HepG2 (cell line): ENCODE results near the gene ASAP2. TPM values are rescaled to one million over a fixed set of nuclear protein-coding genes. Genes with fewer than 3 reads are reported as not detected.

Experiments
- CREB1 ChIP-seq, 2 experiments: fragments of 450-650 bp in 1 of 2; IDR thresholded peaks; 2 replicates each; pipeline ENCODE4 v1.6.1; 2016 to 2017; ENCODE audit warnings: control low read depth in 1 of 2, mild to moderate bottlenecking in 1 of 2, missing compliant biosample characterization in 1 of 2, missing genetic modification characterization in 1 of 2
- DNMT3B ChIP-seq: conservative IDR thresholded peaks from 2 replicates; pipeline ENCODE4 v1.6.1; 2016; ENCODE audit warnings: missing biosample characterization, control low read depth
- MAFF ChIP-seq: IDR thresholded peaks from 2 replicates; pipeline ENCODE4 v1.6.1; 2011; ENCODE audit warnings: low read depth, low read length, improper control_type of control experiment
- ZNF326 ChIP-seq: sonication (generic); formaldehyde crosslinking; IDR thresholded peaks from 2 replicates; pipeline ENCODE4 v1.4.0; 2020; ENCODE audit warnings: missing genetic modification reagents, borderline replicate concordance
- ZNF407 ChIP-seq: sonication (generic); formaldehyde crosslinking; IDR thresholded peaks from one replicate; pipeline ENCODE4 v1.5.1; 2020; ENCODE audit warnings: mild to moderate bottlenecking, missing genetic modification reagents; ENCODE audit errors: not compliant biosample characterization
- ZNF441 ChIP-seq: sonication (generic); formaldehyde crosslinking; IDR thresholded peaks from 2 replicates; pipeline ENCODE4 v1.7.0; 2021; ENCODE audit warnings: missing genetic modification reagents, borderline replicate concordance
- ZNF766 ChIP-seq: sonication (generic); formaldehyde crosslinking; IDR thresholded peaks from 2 replicates; pipeline ENCODE4 v1.5.0; 2020; ENCODE audit warnings: missing genetic modification reagents, borderline replicate concordance
- polyA plus RNA-seq, 8 experiments: library from polyadenylated mRNA; depleted of rRNA in 3 of 8; stranded (reverse) in 7 of 8; unstranded in 1 of 8; fragments of >200 nt; fragmentation: Illumina TruSeq in 4 of 8; extraction: Trizol in 4 of 8; gene quantifications; 2 replicates each; pipeline versions ENCODE4 v1.2.1 to v1.2.3, GENCODE V29; 2011 to 2016; ENCODE audit warnings: low read depth in 4 of 8, missing spikeins in 1 of 8, mixed read lengths in 1 of 8; ENCODE audit not compliant: insufficient read depth in 1 of 8
- total RNA-seq, 5 experiments: library from RNA; depleted of rRNA; stranded (reverse); fragments of >200 nt; fragmentation: Illumina TruSeq; extraction: Trizol; gene quantifications; 2 replicates each; pipeline ENCODE4 v1.2.3, GENCODE V29; 2016; ENCODE audit warnings: low read depth in 1 of 5
- TF ChIP-seq, protein P1 (sequence below), 2 experiments: sonication (generic) in 1 of 2; formaldehyde crosslinking in 1 of 2; IDR thresholded peaks; 2 replicates each; pipeline versions ENCODE4 v1.6.1 to v1.9.0; 2014 to 2022; ENCODE audit warnings: antibody characterized with exemption in 1 of 2, borderline replicate concordance in 1 of 2, inconsistent platforms in 1 of 2, low read depth in 1 of 2, missing genetic modification reagents in 1 of 2

ASAP2 gene
- total and polyA plus RNA-seq, 2 of the 13 experiments (the other 11 are each of a cell fraction or from before 2014, with no cell fraction given), result 7.3 to 22.3 TPM

DNA sequence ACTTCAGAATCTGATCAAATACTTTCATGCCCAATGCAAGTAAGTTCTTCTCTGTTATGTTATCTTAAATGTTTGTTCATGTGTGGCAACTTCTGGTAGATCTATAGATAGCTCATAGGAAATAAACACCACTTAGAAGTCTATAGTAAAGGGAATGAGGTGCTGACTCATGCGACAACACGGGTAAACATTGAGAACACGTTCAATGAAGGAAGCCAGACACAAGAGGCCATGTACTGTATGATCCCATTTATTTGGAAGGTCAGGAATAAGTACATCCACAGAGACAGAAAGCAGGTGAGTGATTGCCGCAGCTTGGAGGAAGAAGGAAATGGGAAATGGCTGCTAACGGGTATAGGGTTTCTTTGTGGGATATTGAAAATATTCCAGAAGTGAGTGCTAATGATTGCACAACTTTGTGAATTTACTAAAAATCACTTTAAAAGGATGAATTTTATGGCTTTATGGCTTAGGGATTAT is 121.3 kb downstream of the ASAP2 start (continued):
- TF ChIP-seq CREB1 (IDR thresholded peaks at IDR 0.05), result no peak
- peak; percentile 61 for TF ChIP-seq CREB1 (CRISPR knock-in tag; IDR thresholded peaks at IDR 0.05)
- 0 out of 2 replicates have a peak, but pooled peaks have one; percentile 23 for TF ChIP-seq DNMT3B (CRISPR knock-in tag)
- TF ChIP-seq ZNF407 (CRISPR knock-in tag), result no peak
- no peak for TF ChIP-seq ZNF326 (CRISPR knock-in tag)
- TF ChIP-seq, protein P1, sequence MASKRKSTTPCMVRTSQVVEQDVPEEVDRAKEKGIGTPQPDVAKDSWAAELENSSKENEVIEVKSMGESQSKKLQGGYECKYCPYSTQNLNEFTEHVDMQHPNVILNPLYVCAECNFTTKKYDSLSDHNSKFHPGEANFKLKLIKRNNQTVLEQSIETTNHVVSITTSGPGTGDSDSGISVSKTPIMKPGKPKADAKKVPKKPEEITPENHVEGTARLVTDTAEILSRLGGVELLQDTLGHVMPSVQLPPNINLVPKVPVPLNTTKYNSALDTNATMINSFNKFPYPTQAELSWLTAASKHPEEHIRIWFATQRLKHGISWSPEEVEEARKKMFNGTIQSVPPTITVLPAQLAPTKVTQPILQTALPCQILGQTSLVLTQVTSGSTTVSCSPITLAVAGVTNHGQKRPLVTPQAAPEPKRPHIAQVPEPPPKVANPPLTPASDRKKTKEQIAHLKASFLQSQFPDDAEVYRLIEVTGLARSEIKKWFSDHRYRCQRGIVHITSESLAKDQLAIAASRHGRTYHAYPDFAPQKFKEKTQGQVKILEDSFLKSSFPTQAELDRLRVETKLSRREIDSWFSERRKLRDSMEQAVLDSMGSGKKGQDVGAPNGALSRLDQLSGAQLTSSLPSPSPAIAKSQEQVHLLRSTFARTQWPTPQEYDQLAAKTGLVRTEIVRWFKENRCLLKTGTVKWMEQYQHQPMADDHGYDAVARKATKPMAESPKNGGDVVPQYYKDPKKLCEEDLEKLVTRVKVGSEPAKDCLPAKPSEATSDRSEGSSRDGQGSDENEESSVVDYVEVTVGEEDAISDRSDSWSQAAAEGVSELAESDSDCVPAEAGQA (IDR thresholded peaks at IDR 0.05; ENCODE audit: low read depth), result 0 out of 2 replicates have a peak, but pooled peaks have one; percentile 25
- TF ChIP-seq, protein P1 (CRISPR knock-in tag; IDR thresholded peaks at IDR 0.05; ENCODE audit: borderline replicate concordance), result no peak
- peak; percentile 54 for TF ChIP-seq MAFF
- TF ChIP-seq ZNF766, result no peak
- peak; percentile 41; the same call in 1 of the 2 replicates for TF ChIP-seq ZNF441 (CRISPR knock-in tag)
